Subcutaneous abdominal adipose tissue (tissue), 5 donors: ENCODE data around the gene PALD1.

Experiments
- H3K27ac ChIP-seq: one replicate; pipeline ENCODE4 v1.7.0; 2013; ENCODE audit warnings: low read depth, mild to moderate bottlenecking, inconsistent platforms, low read length, moderate library complexity
- H3K27me3 ChIP-seq, 5 donors: one replicate each; pipeline ENCODE4 v1.7.0; 2013; ENCODE audit warnings: low read length in 5 of 5, inconsistent platforms in 1 of 5; ENCODE audit not compliant: control insufficient read depth in 5 of 5, insufficient read depth in 4 of 5
- H3K36me3 ChIP-seq, 5 donors: one replicate each; pipeline ENCODE4 v1.7.0; 2013; ENCODE audit warnings: low read length in 5 of 5; ENCODE audit not compliant: control insufficient read depth in 5 of 5, insufficient read depth in 5 of 5
- H3K4me1 ChIP-seq, 5 donors: one replicate each; pipeline ENCODE4 v1.7.0; 2013; ENCODE audit warnings: low read length in 5 of 5, mild to moderate bottlenecking in 3 of 5, moderate library complexity in 1 of 5; ENCODE audit not compliant: control insufficient read depth in 5 of 5, insufficient read depth in 5 of 5
- H3K4me3 ChIP-seq, 5 donors: one replicate each; pipeline ENCODE4 v1.7.0; 2013; ENCODE audit warnings: low read length in 5 of 5, low read depth in 1 of 5
- H3K9ac ChIP-seq, 5 donors: one replicate each; pipeline ENCODE4 v1.7.0; 2013; ENCODE audit warnings: low read length in 5 of 5, mild to moderate bottlenecking in 4 of 5, moderate library complexity in 3 of 5
- H3K9me3 ChIP-seq, 5 donors: one replicate each; pipeline ENCODE4 v1.7.0; 2013; ENCODE audit warnings: low read length in 5 of 5; ENCODE audit not compliant: control insufficient read depth in 5 of 5
- donor health status: healthy.
- donor health status: healthy.
- donor health status: healthy.
- donor health status: healthy.
- donor health status: healthy.

The PALD1 gene

DNA sequence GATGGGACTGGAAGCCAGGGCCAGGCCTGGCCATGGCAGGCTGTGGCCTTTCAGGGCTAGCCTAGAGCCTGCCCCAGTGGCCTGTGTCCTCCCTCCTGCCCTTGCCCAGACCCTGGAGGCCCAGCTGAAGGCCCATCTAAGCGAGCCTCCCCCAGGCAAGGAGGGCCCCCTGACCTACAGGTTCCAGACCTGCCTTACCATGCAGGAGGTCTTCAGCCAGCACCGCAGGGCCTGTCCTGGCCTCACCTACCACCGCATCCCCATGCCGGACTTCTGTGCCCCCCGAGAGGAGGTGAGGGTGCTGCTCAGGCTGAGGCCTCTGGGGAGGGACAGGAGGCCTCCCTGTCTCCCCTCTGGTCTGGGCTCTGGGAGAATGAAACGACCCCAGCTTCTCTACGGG, 60.9 kb downstream of the PALD1 start:
- Histone ChIP-seq H3K4me1 (peaks cover 0 to 12% (median 6%) of the 10 kb centered on the region in 5 donors), H3K27me3 (no peaks in the 10 kb centered on the region), H3K9ac (no peak overlapping the region), H3K9me3 (no peaks in the 10 kb centered on the region), H3K36me3 (peaks cover 0 to 29% (median 5%) of the 10 kb centered on the region in 5 donors), H3K27ac (no peak overlapping the region), H3K4me3 (no peak overlapping the region)

DNA sequence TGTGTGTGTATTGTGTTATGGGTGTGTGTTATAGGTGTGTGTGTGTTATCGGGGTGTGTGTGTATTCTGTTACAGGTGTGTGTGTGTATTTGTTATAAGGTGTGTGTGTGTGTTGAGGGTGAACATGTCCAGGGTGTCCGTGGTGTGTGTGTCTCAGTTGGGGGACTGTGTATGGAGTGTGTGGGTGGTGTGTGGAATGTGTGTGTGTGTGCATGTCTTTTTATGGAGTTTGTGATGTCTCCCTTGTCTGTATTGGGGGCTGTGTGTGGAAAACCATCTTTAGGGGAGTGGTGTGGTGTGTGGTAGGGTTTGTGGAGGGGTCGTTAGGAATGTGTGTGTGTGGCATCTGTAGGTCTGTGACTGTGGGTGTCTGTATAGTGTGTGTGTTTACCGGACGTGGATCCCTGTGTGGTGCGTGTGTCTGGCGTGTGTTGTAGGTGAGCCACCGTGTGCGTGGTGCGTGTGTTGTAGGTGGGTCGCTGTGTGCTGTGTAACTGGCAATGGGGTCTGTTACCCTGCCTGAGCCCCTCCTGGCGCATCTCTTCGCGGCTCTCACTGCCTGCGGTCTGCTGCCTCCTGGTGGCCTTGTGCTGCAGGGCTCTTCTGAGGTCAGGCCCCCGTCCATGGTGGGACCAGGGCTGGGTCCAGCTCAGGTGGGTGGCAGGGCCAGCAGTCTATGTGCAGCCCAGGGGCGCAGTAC, 61.7 kb downstream of the PALD1 start:
- no peak overlapping the region for H3K4me3 ChIP-seq
- no peaks in the 10 kb centered on the region for H3K9me3 ChIP-seq
- H3K9ac ChIP-seq, result no peak overlapping the region
- H3K27me3 ChIP-seq, result no peaks in the 10 kb centered on the region
- peaks cover 0 to 12% (median 6%) of the 10 kb centered on the region in 5 donors for H3K4me1 ChIP-seq
- H3K27ac ChIP-seq, result no peak overlapping the region
- peaks cover 0 to 29% (median 5%) of the 10 kb centered on the region in 5 donors for H3K36me3 ChIP-seq

DNA sequence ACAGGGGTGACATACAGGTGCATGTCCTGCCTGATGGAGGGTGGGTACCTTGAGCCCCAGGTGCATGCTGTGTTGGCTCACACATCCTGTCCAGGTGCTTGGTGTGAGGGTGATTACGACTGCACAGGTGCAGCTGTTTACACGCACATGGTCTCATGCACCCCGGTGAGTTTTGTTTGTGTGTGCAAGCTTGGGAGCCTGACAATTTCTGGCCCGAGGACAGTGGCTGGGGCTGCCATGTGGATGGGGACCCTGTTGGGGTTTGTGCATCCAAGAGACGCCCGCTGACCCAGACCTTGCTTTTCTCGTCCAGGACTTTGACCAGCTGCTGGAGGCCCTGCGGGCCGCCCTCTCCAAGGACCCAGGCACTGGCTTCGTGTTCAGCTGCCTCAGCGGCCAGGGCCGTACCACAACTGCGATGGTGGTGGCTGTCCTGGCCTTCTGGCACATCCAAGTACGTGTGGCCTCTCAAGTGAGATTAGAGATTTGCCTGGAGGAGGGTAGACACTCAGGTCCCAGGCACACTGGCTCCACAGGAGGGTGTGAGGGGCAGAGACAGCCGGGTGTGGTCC, 62.3 kb downstream of the PALD1 start:
- H3K9me3 ChIP-seq, result no peaks in the 10 kb centered on the region
- peaks cover 0 to 12% (median 6%) of the 10 kb centered on the region in 5 donors for H3K4me1 ChIP-seq
- no peak overlapping the region for H3K27ac ChIP-seq
- H3K36me3 ChIP-seq, result peaks cover 0 to 27% (median 5%) of the 10 kb centered on the region in 5 donors
- H3K27me3 ChIP-seq, result no peaks in the 10 kb centered on the region
- H3K4me3 ChIP-seq, result no peak overlapping the region
- no peak overlapping the region for H3K9ac ChIP-seq

DNA sequence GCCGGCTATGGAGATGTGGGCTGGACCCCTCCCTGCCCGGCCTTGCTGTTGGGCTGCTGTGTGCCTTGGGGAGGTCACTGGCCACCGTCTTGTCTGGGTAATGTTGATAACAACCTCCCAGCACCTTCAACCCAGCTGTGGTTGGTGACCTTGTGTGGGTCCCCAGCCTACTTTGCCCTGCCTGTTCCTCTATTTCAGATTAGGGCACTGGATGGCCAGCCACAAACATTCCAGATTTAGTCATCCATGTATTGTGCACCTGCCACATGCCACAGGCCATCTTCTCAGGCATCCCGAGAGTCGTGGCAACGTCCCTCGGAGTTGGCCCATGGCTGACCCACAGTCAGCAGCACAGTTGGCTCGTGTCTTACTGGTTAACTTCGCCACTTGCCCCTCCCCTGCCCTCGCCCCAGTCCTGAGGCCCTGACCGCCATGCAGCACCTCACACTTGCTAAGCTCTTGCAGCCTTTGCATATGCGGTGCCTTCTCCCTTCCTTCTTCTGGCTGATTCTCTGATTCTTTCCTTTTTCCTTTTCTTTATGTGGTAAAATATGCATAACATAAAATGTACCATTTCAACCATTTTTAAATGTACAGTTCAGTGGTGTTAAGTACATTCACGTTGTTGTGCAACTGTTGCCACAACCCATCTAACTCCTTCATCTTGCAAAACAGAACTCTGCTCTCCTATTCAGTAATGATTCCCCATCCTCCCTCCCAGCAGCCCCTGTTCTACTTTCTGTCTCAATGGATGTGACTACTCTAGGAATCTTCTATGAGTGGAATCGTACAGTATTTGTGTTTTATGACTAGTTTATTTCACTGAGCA, 63.4 kb downstream of the PALD1 start:
- no peak overlapping the region for H3K27ac ChIP-seq
- H3K9ac ChIP-seq, result no peak overlapping the region
- H3K4me3 ChIP-seq, result no peak overlapping the region
- peaks cover 0 to 12% (median 6%) of the 10 kb centered on the region in 5 donors for H3K4me1 ChIP-seq
- no peaks in the 10 kb centered on the region for H3K27me3 ChIP-seq
- H3K9me3 ChIP-seq, result no peaks in the 10 kb centered on the region
- H3K36me3 ChIP-seq, result peaks cover 0 to 27% (median 5%) of the 10 kb centered on the region in 5 donors

DNA sequence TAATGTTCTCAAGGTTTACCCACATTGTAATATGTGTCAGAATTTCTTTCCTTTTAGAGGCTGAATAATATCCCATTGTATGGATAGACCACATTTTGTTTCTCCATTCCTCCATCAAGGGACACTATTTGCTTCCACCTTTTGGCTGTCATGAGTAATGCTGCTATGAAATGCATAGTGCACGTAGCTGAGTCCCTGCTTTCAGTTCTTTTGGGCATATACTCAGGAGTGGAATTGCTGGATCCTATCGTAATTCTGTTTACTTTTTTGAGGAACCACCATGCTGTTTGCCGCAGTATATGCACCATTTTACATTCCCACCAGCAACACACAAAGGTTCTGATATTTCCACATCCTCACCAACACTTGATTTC, 64.0 kb downstream of the PALD1 start:
- no peak overlapping the region for H3K9ac ChIP-seq
- H3K4me1 ChIP-seq, result peaks cover 0 to 12% (median 6%) of the 10 kb centered on the region in 5 donors
- H3K27me3 ChIP-seq, result no peaks in the 10 kb centered on the region
- no peak overlapping the region for H3K4me3 ChIP-seq
- peaks cover 0 to 34% (median 5%) of the 10 kb centered on the region in 5 donors for H3K36me3 ChIP-seq
- no peaks in the 10 kb centered on the region for H3K9me3 ChIP-seq
- H3K27ac ChIP-seq, result no peak overlapping the region

DNA sequence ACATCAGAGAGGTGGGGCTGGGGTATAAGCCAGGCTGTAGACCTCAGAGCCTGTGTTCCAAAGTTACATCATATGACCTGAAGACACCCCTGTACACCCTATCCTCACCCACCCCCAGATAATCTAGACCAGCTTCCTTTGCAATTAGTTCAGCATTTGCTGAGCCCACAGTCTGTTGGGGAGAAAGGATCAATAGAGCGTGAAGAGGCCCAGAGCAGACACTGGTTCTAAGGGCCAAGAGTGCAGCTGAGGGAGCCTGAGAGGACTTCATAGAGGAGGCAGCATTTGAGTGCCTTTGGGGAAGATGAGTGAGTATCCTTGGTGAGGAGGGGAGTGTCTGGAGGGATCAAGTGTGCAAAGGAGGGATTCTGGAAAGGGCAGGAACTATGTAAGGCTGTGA, 65.3 kb downstream of the PALD1 start:
- H3K9ac ChIP-seq, result no peak overlapping the region

DNA sequence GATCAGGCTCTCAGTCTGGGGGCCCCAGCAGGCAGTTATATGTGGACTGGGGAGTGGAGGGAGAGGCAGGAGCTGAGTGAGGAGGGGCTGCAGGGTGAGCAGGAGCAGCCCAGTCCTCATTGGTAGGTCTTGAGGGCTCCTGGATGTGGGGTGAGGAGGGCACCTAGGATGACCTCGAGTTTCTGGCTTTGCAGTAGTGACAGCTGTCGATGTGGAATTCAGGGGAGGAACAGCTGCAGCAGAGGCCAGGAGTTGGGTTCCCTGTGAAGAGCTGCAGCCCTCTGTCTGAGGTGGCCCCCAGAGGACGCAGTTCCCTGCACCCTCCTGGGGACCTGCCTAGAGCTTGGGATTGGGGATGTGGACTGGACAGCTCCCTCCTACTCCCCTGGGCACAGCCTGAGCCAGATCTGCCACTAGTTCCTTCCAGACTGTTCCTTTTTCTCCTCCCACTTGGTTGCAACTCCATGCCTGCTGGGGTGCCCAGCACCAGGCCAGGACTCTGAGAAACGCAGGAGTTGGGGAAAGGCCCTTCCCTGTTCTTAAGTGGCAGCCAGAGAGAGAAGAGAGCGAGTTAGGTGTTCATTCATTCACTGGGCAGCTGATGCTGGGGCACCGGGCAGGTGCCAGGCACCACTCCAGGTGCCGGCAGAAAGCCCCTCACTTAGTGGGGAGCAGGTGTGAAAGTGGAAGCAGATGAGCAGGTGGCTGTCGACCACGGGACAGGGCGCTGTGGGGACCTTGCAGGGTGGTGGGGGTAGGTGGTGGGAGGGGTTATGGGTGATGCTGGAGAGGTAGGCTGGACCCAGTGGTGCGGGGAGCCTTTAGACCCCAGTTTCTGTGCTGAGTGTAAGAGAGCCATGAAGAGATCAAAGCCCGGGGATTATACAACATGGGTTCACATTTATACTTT, 66.1 kb downstream of the PALD1 start:
- no peak overlapping the region for H3K4me3 ChIP-seq
- no peak overlapping the region for H3K27ac ChIP-seq
- H3K27me3 ChIP-seq, result no peaks in the 10 kb centered on the region
- H3K9me3 ChIP-seq, result no peaks in the 10 kb centered on the region
- no peaks in the 10 kb centered on the region for H3K4me1 ChIP-seq
- H3K9ac ChIP-seq, result no peak overlapping the region
- peaks cover 0 to 30% (median 5%) of the 10 kb centered on the region in 5 donors for H3K36me3 ChIP-seq

More for the DNA sequence above, 65.3 kb downstream of the PALD1 start:
- H3K9me3 ChIP-seq, result no peaks in the 10 kb centered on the region
- H3K36me3 ChIP-seq, result peaks cover 0 to 33% (median 5%) of the 10 kb centered on the region in 5 donors
- no peaks in the 10 kb centered on the region for H3K27me3 ChIP-seq
- H3K27ac ChIP-seq, result no peak overlapping the region
- no peak overlapping the region for H3K4me3 ChIP-seq
- no peaks in the 10 kb centered on the region for H3K4me1 ChIP-seq

DNA sequence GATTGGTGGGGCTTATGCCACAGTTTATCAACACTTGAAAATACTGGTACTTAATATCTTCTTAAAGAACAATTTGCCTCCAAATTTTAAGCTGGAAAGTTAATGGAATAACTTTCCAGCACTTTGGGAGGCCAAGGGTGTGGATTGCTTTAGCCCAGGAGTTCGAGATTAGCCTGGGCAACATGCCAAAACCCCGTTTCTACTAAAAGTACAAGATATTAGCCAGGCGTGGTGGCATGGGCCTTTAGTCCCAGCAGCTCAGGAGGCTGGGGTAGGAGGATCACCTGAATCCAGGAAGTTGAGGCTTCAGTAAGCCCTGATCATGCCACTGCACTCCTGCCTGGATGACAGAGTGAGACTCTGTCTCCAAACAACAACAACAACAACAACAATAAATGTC, 68.0 kb downstream of the PALD1 start:
- H3K27me3 ChIP-seq, result no peaks in the 10 kb centered on the region
- peaks cover 0 to 32% (median 1%) of the 10 kb centered on the region in 5 donors for H3K36me3 ChIP-seq
- H3K27ac ChIP-seq, result no peak overlapping the region
- H3K9me3 ChIP-seq, result no peaks in the 10 kb centered on the region
- H3K4me3 ChIP-seq, result no peak overlapping the region
- H3K9ac ChIP-seq, result no peak overlapping the region
- H3K4me1 ChIP-seq, result peaks cover 0 to 7% (median 2%) of the 10 kb centered on the region in 5 donors

DNA sequence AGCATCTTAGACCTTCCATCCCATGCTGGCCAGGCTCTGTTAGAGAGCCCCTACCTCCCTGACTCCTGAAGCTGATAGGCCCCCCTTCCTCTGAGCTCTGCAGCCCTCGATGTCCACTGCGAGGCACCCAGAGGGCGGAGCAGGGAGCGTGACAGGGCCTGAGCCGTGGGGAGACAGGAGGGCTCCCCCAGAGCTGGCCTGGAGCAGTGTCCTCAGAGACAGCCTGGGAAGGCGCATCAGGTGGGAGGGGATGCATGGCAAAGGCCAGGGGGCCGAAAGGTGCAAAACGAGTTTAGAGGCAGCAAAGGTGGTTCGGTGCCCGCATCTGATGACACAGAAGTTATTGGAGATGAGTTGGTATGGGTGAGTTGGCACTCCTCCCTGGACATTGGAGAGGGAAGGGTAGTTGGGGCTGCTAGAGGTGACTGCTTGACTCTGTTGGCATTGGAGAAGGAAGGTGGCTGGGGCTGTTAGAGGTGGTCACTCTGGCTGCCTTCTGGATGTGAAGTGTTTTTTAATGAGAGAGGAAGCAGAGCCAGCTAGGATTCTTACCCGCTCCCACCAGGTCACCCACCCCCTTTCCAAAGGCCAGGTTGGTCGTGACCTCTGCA, 70.9 kb downstream of the PALD1 start:
- Histone ChIP-seq H3K36me3 (peaks cover 0 to 26% (median 0%) of the 10 kb centered on the region in 5 donors), H3K4me1 (peaks cover 0 to 17% (median 7%) of the 10 kb centered on the region in 5 donors), H3K9ac (no peak overlapping the region), H3K27me3 (no peaks in the 10 kb centered on the region), H3K4me3 (no peak overlapping the region), H3K27ac (no peak overlapping the region), H3K9me3 (no peaks in the 10 kb centered on the region)
